Loucy (cell line): Measurements from ENCODE around the gene SGPP2.

Source experiments
- H2AFZ ChIP-seq: fragments of 200-600 bp; sonication (generic); 2 replicates; pipeline ENCODE4 v1.6.0; 2016; ENCODE audit warnings: antibody characterized with exemption, mild to moderate bottlenecking, low read length, moderate library complexity
- H3F3A ChIP-seq: fragments of 200-600 bp; 2 replicates; pipeline ENCODE4 v1.6.0; 2016; ENCODE audit warnings: antibody characterized with exemption, low read depth, mild to moderate bottlenecking
- H3K27me3 ChIP-seq: fragments of 200-600 bp; sonication (generic); 2 replicates; pipeline ENCODE4 v1.6.1; 2014; ENCODE audit warnings: low read length, mild to moderate bottlenecking; ENCODE audit not compliant: insufficient read depth, poor library complexity, severe bottlenecking
- H3K36me3 ChIP-seq: fragments of 200-600 bp; sonication (generic); 2 replicates; pipeline ENCODE4 v1.6.1; 2016; ENCODE audit warnings: low read length; ENCODE audit not compliant: insufficient read depth
- H3K4me1 ChIP-seq: fragments of 200-600 bp; sonication (generic); 2 replicates; pipeline ENCODE4 v1.5.1; 2014; ENCODE audit warnings: low read length, mild to moderate bottlenecking; ENCODE audit not compliant: insufficient read depth, poor library complexity, severe bottlenecking
- H3K4me2 ChIP-seq: fragments of 200-600 bp; sonication (generic); 2 replicates; pipeline ENCODE4 v1.6.0; 2014; ENCODE audit warnings: antibody characterized with exemption, low read length, low read depth, mild to moderate bottlenecking; ENCODE audit not compliant: poor library complexity, severe bottlenecking
- H3K4me3 ChIP-seq: fragments of 200-600 bp; sonication (generic); 2 replicates; pipeline ENCODE4 v1.5.1; 2014; ENCODE audit warnings: low read length, mild to moderate bottlenecking, mixed read lengths; ENCODE audit not compliant: poor library complexity, severe bottlenecking
- H3K79me2 ChIP-seq: fragments of 200-600 bp; sonication (generic); 2 replicates; pipeline ENCODE4 v1.6.1; 2014; ENCODE audit warnings: low read length; ENCODE audit not compliant: insufficient read depth
- H3K9ac ChIP-seq: fragments of 200-600 bp; sonication (generic); 2 replicates; pipeline ENCODE4 v1.6.0; 2014; ENCODE audit warnings: mild to moderate bottlenecking, low read depth, low read length, moderate library complexity; ENCODE audit not compliant: poor library complexity, severe bottlenecking
- H3K9me2 ChIP-seq: fragments of 200-600 bp; sonication (generic); replicated peaks from 2 replicates; pipeline ENCODE4 v1.6.1; 2016; ENCODE audit warnings: low read depth, low read length, mixed read lengths
- H3K9me3 ChIP-seq: fragments of 200-600 bp; sonication (generic); 2 replicates; pipeline ENCODE4 v1.6.1; 2014; ENCODE audit warnings: mild to moderate bottlenecking, antibody characterized with exemption, low read length, low read depth; ENCODE audit not compliant: insufficient read depth
- H4K20me1 ChIP-seq: fragments of 200-600 bp; sonication (generic); 2 replicates; pipeline ENCODE4 v1.6.0; 2014; ENCODE audit warnings: antibody characterized with exemption, low read length, mild to moderate bottlenecking; ENCODE audit not compliant: insufficient read depth, poor library complexity, severe bottlenecking
- CTCF ChIP-seq: fragments of 200-600 bp; sonication (generic); conservative IDR thresholded peaks from 2 replicates; pipeline ENCODE4 v1.5.1; 2014; ENCODE audit warnings: mild to moderate bottlenecking, antibody characterized with exemption, low read length
- EZH2phosphoT487 ChIP-seq: fragments of 200-600 bp; IDR thresholded peaks from 2 replicates; pipeline ENCODE4 v1.6.1; 2018; ENCODE audit warnings: antibody characterized with exemption, mild to moderate bottlenecking, moderate library complexity, borderline replicate concordance

The SGPP2 gene

GRCh38 chr2:222548992-222549391 lies 124.6 kb downstream of the SGPP2 start:
- TF ChIP-seq CTCF (no peak), EZH2phosphoT487 (no peak)
- Histone ChIP-seq H3K4me3 (no peak overlapping the region), H3K4me2 (no peak overlapping the region), H3K27me3 (no peaks in the 10 kb centered on the region), H3F3A (no peaks in the 10 kb centered on the region), H3K36me3 (no peaks in the 10 kb centered on the region), H3K9me2 (no peaks in the 10 kb centered on the region), H3K79me2 (no peaks in the 10 kb centered on the region), H3K9me3 (no peaks in the 10 kb centered on the region), H3K4me1 (no peaks in the 10 kb centered on the region), H4K20me1 (no peaks in the 10 kb centered on the region), H3K9ac (no peak overlapping the region), H2AFZ (no peak overlapping the region)

- no peaks in the 10 kb centered on the region for H3K9me3 ChIP-seq
- H3K4me1 ChIP-seq: no peaks in the 10 kb centered on the region
- H4K20me1 ChIP-seq: no peaks in the 10 kb centered on the region
- no peak overlapping the region for H2AFZ ChIP-seq
- no peak overlapping the region for H3K4me2 ChIP-seq
- TF ChIP-seq EZH2phosphoT487 (no peak), CTCF (no peak)
- no peak overlapping the region for H3K4me3 ChIP-seq
- H3K27me3 ChIP-seq: no peaks in the 10 kb centered on the region
- no peaks in the 10 kb centered on the region for H3F3A ChIP-seq
- H3K36me3 ChIP-seq: no peaks in the 10 kb centered on the region
- H3K9ac ChIP-seq: no peak overlapping the region
- no peaks in the 10 kb centered on the region for H3K9me2 ChIP-seq
- H3K79me2 ChIP-seq: no peaks in the 10 kb centered on the region
These were observed 130.2 kb downstream of the SGPP2 start for GRCh38 chr2:222554517-222554916.

GRCh38 chr2:222561151-222561550 lies 136.8 kb downstream of the SGPP2 start:
- no peaks in the 10 kb centered on the region for H3K4me1 ChIP-seq
- H3K4me2 ChIP-seq: no peak overlapping the region
- no peak overlapping the region for H3K9ac ChIP-seq
- H2AFZ ChIP-seq: no peak overlapping the region
- no peak overlapping the region for H3K4me3 ChIP-seq
- TF ChIP-seq CTCF (no peak), EZH2phosphoT487 (no peak)
- no peaks in the 10 kb centered on the region for H3F3A ChIP-seq
- no peaks in the 10 kb centered on the region for H3K9me2 ChIP-seq
- no peaks in the 10 kb centered on the region for H3K27me3 ChIP-seq
- H3K9me3 ChIP-seq: no peaks in the 10 kb centered on the region
- H3K79me2 ChIP-seq: no peaks in the 10 kb centered on the region
- H3K36me3 ChIP-seq: peaks cover under 1% of the 10 kb centered on the region; the same call in 1 of the 2 replicates
- no peaks in the 10 kb centered on the region for H4K20me1 ChIP-seq
